ENCODE measurements around the gene FAM124A. TPM values are rescaled to one million over a fixed set of nuclear protein-coding genes. Genes with fewer than 3 reads are reported as not detected.

The FAM124A gene
- total and polyA plus RNA-seq, 10 of the 15 experiments (the other 5 are each of a cell fraction or from before 2014, with no cell fraction given) = not detected

GRCh38 chr13:51208716-51209115 lies 13.5 kb upstream of the FAM124A start:
- no peak overlapping the region for H3K9ac ChIP-seq (ENCODE audit: control insufficient read depth, insufficient read depth, low read length)
- H3K4me2 ChIP-seq (ENCODE audit: control insufficient read depth, insufficient read depth) = no peak overlapping the region
- no peaks in the 10 kb centered on the region for H3K9me3 ChIP-seq (replicated peaks; ENCODE audit: control insufficient read depth, insufficient read depth, low read length)
- no peak overlapping the region for H3K4me3 ChIP-seq
- H3K27me3 ChIP-seq (replicated peaks in 1 of 2; ENCODE audit: control insufficient read depth in 2 of 2, insufficient read depth in 2 of 2, low read length in 1 of 2) = peaks cover 0 to 1% of the 10 kb centered on the region in 2 experiments; a peak in 1 of 4 replicates
- TF ChIP-seq ATF3 (IDR thresholded peaks at IDR 0.05; ENCODE audit: borderline replicate concordance, extremely low read depth, low read depth, low read length) (no peak), RBBP5 (conservative IDR thresholded peaks at IDR 0.05) (no peak), WRNIP1 (IDR thresholded peaks at IDR 0.05; ENCODE audit: borderline replicate concordance, low read depth, low read length) (no peak), POLR2AphosphoS5 (IDR thresholded peaks at IDR 0.05; ENCODE audit: low read length) (no peak), PML (IDR thresholded peaks at IDR 0.05; ENCODE audit: low read length) (no peak), EZH2 (IDR thresholded peaks at IDR 0.05; ENCODE audit: borderline replicate concordance, control insufficient read depth, low read depth, low read length) (no peak)
- no peaks in the 10 kb centered on the region for H3K36me3 ChIP-seq (ENCODE audit: control insufficient read depth in 2 of 2, insufficient read depth in 2 of 2, low read length in 1 of 2)
- in situ Hi-C loops (cut with MboI) (no loop called here), intact Hi-C loops (cut with micrococcal nuclease; ENCODE audit: unreplicated experiment) (no loop called here)
- ChIA-PET SMC1A (ENCODE audit: uncharacterized antibody, unreplicated experiment) (interaction anchor here (0.5 to 0.7 kb wide), 3 partner anchors 82 to 1106 kb away, joined by 3 to 4 read pairs (median 3); no protein-coding TSS in a partner anchor), RAD21 (ENCODE audit: unreplicated experiment) (no interaction called here), POLR2A (no interaction called here), CTCF (interaction anchor here (0.7 to 2.2 kb wide), 2 partner anchors 28 to 77 kb away, joined by 3 to 6 read pairs; no protein-coding TSS in a partner anchor)
- H2AFZ ChIP-seq (ENCODE audit: control insufficient read depth, low read depth, low read length) = no peak overlapping the region
- no peaks in the 10 kb centered on the region for H3K79me2 ChIP-seq (ENCODE audit: control insufficient read depth, insufficient read depth, low read length)
- 39% methylated on average over 4 of the region's 4 CpGs for WGBS (ENCODE audit: insufficient coverage, insufficient replicate concordance, low lambda C conversion rate, missing lambda C conversion rate)
- H4K20me1 ChIP-seq (ENCODE audit: control insufficient read depth, insufficient read depth) = no peaks in the 10 kb centered on the region
- FAIRE-seq (no peak), DNase-seq (ENCODE audit: low read depth, low spot score) (no peak), ATAC-seq (no peak)
- no TSS peak for BruUV-seq (replicated peaks)
- no peak overlapping the region for H3K27ac ChIP-seq (ENCODE audit: control insufficient read depth, insufficient read depth)
- H3K4me1 ChIP-seq (ENCODE audit: control insufficient read depth, insufficient read depth, low read length) = no peaks in the 10 kb centered on the region

GRCh38 chr13:51211910-51212309 lies 10.3 kb upstream of the FAM124A start:
- no peaks in the 10 kb centered on the region for H4K20me1 ChIP-seq (ENCODE audit: control insufficient read depth, insufficient read depth)
- CTCF ChIA-PET = no interaction called here
- RAD21 ChIA-PET (ENCODE audit: unreplicated experiment) = no interaction called here
- ATAC-seq (no peak), DNase-seq (ENCODE audit: low read depth, low spot score) (no peak), FAIRE-seq (no peak)
- POLR2A ChIA-PET = no interaction called here
- in situ Hi-C loops (cut with MboI) = no loop called here
- 41% methylated on average over 2 of the region's 2 CpGs for WGBS (ENCODE audit: insufficient coverage, insufficient replicate concordance, low lambda C conversion rate, missing lambda C conversion rate)
- H3K9me3 ChIP-seq (replicated peaks; ENCODE audit: control insufficient read depth, insufficient read depth, low read length) = no peaks in the 10 kb centered on the region
- no peaks in the 10 kb centered on the region for H3K4me1 ChIP-seq (ENCODE audit: control insufficient read depth, insufficient read depth, low read length)
- H3K36me3 ChIP-seq (ENCODE audit: control insufficient read depth in 2 of 2, insufficient read depth in 2 of 2, low read length in 1 of 2) = no peaks in the 10 kb centered on the region
- SMC1A ChIA-PET (ENCODE audit: uncharacterized antibody, unreplicated experiment) = no interaction called here
- H3K27ac ChIP-seq (ENCODE audit: control insufficient read depth, insufficient read depth) = no peak overlapping the region
- H3K79me2 ChIP-seq (ENCODE audit: control insufficient read depth, insufficient read depth, low read length) = no peaks in the 10 kb centered on the region
- no peak overlapping the region for H2AFZ ChIP-seq (ENCODE audit: control insufficient read depth, low read depth, low read length)
- H3K27me3 ChIP-seq (replicated peaks in 1 of 2; ENCODE audit: control insufficient read depth in 2 of 2, insufficient read depth in 2 of 2, low read length in 1 of 2) = peaks cover 1 to 2% of the 10 kb centered on the region in 2 experiments; a peak in 2 of 4 replicates
- intact Hi-C loops (cut with micrococcal nuclease; ENCODE audit: unreplicated experiment) = no loop called here
- BruUV-seq (replicated peaks) = no TSS peak
- no peak overlapping the region for H3K4me2 ChIP-seq (ENCODE audit: control insufficient read depth, insufficient read depth)
- H3K4me3 ChIP-seq = no peak overlapping the region
- no peak overlapping the region for H3K9ac ChIP-seq (ENCODE audit: control insufficient read depth, insufficient read depth, low read length)
- TF ChIP-seq ZNF274 (IDR thresholded peaks at IDR 0.05; ENCODE audit: insufficient read depth, insufficient read length) = no peak
- TF ChIP-seq NR2C1 (IDR thresholded peaks at IDR 0.05) = no peak
- TF ChIP-seq CBX3 (IDR thresholded peaks at IDR 0.05; ENCODE audit: borderline replicate concordance, low read depth) = no peak
- no peak for TF ChIP-seq IKZF2 (IDR thresholded peaks at IDR 0.05)
- no peak for TF ChIP-seq ATF3 (IDR thresholded peaks at IDR 0.05; ENCODE audit: borderline replicate concordance, extremely low read depth, low read depth, low read length)
- TF ChIP-seq TCF7 (IDR thresholded peaks at IDR 0.05; ENCODE audit: borderline replicate concordance) = no peak
- no peak for TF ChIP-seq PBX3 (IDR thresholded peaks at IDR 0.05; ENCODE audit: insufficient replicate concordance, low read depth, low read length)
- no peak for TF ChIP-seq ATF2 (IDR thresholded peaks at IDR 0.05; ENCODE audit: low read length)
- TF ChIP-seq E2F4 (IDR thresholded peaks at IDR 0.05; ENCODE audit: low read depth, low read length) = no peak

Measured in GM12878 (cell line).